Neural progenitor cell (in vitro differentiated cells): ENCODE results near the gene TTC21A.

Experiments used
- EZH2phosphoT487 ChIP-seq: fragments of 200-600 bp; sonication (generic); IDR thresholded peaks from 2 replicates; pipeline ENCODE4 v1.6.1; 2017; ENCODE audit warnings: antibody characterized with exemption
- TF ChIP-seq, protein P1 (sequence below): fragments of 200-600 bp; sonication (generic); IDR thresholded peaks from 2 replicates; pipeline ENCODE4 v1.5.1; 2017; ENCODE audit warnings: antibody characterized with exemption, mild to moderate bottlenecking

- TF ChIP-seq, protein P1, sequence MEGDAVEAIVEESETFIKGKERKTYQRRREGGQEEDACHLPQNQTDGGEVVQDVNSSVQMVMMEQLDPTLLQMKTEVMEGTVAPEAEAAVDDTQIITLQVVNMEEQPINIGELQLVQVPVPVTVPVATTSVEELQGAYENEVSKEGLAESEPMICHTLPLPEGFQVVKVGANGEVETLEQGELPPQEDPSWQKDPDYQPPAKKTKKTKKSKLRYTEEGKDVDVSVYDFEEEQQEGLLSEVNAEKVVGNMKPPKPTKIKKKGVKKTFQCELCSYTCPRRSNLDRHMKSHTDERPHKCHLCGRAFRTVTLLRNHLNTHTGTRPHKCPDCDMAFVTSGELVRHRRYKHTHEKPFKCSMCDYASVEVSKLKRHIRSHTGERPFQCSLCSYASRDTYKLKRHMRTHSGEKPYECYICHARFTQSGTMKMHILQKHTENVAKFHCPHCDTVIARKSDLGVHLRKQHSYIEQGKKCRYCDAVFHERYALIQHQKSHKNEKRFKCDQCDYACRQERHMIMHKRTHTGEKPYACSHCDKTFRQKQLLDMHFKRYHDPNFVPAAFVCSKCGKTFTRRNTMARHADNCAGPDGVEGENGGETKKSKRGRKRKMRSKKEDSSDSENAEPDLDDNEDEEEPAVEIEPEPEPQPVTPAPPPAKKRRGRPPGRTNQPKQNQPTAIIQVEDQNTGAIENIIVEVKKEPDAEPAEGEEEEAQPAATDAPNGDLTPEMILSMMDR: no peak
- TF ChIP-seq EZH2phosphoT487: no peak
Observed at GRCh38 chr3:39147711-39148434, 40.4 kb downstream of the TTC21A start.
